Occipital lobe (tissue), 2 donors: ENCODE results near the gene HOXA1. TPM values are rescaled to one million over a fixed set of nuclear protein-coding genes. Genes with fewer than 3 reads are reported as not detected.

Source experiments
- DNase-seq: peaks from one replicate; lab custom pipeline; 2025; lab: John Stamatoyannopoulos, UW
- total RNA-seq: library from RNA; depleted of rRNA; stranded (reverse); fragments of >200 nt; gene quantifications from one replicate; pipeline ENCODE4 v1.2.3, GENCODE V29; 2014

HOXA1 gene
- total RNA-seq, 1 donor from 2014 or later: not detected

DNA sequence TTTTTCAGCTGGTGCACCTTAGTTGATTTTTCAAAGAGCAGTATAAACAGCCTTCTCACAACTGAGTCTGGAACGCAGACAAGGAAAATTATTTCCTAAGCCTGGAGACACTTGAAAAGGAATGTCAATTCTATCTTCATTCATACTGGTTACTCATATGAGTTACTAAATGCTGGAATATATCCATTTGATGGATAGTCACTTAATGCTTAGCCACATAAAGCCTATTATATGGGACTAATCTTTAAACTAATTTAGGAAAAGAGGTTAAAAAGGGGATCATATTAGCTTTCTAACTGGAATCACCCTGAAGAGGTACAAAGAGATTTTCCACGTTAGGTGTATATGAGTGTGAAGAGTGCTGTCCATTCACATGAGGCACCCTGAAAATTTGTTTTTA, 36.4 kb upstream of the HOXA1 start:
- no peak for DNase-seq

DNA sequence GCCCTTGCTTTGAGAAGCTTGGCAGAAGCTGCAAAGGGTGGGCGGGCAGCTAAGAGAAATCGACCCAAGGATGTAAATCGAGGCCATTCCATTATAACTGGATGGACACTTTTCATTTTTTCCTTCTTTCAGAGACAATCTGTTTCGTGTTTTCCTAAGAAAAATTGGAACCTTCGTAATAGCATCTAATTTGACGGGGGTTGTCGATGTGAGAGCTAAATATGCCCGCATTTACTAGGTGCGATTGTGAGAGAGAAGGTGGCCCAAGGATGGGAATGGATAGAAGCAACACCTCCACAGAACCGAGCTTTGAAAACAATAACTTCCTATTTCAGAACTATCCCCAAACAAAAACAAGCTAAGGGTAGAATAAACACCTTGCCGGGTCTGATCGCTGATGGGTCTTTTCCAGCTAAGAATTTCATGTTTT, 35.6 kb upstream of the HOXA1 start:
- no peak for DNase-seq

DNA sequence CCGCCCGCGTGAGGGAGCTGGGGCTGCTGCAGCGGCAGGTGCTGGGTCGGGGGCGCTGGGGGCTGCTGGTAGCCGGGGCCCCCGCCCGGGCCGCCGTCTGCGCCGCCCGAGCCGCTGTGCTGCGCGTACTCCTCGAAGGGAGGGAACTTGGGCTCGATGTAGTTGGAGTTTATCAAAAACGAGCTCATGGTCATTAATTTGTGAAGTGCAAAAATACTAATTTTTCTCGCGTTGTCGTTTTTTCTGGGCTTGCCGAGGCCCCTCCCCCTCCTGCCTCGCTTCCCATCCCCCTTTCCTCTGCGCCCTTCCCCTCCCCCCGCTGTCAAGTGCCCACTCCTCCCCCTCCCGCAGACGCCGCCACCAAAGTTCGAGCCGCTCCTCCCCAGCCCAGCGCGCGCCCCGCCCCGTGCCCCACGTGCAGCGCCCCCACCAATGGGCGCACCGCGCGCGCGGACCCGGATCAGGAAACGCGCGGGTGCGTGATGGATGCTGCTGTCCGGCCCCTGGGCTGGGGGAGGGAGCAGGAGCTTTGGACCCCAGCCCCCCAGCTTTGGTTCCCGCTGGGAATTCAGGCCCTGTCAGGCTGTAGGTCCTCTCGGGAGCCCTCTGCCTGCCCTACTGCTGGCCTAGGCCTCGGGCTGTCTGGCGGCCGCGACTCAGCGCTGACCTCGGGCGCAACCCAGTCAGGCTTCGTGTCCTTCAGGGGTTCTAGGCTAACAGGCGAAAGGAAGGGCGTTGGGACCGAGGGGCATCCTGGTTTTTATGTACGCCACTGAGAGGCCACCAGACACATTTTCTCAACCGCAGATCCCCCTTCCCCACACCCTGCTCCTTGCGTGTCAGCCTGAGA, 35.0 kb upstream of the HOXA1 start, which contains the start of gene HOXA4:
HOXA4 (minus strand) TSS at position 218 of the 850 bp plus-strand sequence; CDS start at position 194, 24 bp downstream.
- no peak for DNase-seq

DNA sequence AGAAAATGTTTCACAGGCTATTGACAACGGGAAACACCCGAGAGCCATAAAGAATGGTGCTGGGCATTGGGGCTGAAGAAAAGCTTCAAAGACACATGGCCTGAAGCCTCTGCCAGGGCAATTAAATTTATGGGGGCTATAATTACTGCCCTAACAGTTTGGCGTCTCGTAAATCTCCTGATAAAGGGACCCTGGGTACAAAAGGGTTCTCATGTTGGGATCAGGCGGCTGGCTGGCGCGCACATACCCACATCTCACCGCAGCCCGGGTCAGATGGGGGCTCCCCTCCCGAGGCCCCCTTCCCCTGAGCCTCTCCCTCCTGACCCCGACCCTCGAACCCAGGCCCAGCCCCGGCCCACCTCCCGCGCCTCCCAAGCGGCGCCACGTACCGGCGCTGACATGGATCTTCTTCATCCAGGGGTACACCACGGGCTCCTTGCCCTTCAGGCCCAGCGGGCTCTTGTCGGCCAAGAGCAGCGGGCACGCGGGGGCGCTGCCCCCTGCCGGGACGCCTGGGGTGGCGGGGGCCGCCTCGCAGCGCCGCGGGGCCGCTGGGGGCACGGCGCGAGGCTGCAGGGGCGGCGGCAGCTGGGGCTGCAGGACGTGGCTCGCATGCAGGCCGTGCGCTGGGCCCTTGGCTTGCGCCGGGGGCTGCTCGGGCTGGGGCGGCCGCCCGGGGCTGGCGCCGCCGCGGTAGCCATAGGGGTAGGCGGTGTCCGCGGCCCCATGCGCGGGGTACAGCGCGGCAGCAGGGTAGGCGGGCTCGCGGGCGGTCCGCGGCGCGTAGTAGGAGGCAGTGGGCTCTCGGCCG, 34.1 kb upstream of the HOXA1 start:
- DNase-seq: no peak

DNA sequence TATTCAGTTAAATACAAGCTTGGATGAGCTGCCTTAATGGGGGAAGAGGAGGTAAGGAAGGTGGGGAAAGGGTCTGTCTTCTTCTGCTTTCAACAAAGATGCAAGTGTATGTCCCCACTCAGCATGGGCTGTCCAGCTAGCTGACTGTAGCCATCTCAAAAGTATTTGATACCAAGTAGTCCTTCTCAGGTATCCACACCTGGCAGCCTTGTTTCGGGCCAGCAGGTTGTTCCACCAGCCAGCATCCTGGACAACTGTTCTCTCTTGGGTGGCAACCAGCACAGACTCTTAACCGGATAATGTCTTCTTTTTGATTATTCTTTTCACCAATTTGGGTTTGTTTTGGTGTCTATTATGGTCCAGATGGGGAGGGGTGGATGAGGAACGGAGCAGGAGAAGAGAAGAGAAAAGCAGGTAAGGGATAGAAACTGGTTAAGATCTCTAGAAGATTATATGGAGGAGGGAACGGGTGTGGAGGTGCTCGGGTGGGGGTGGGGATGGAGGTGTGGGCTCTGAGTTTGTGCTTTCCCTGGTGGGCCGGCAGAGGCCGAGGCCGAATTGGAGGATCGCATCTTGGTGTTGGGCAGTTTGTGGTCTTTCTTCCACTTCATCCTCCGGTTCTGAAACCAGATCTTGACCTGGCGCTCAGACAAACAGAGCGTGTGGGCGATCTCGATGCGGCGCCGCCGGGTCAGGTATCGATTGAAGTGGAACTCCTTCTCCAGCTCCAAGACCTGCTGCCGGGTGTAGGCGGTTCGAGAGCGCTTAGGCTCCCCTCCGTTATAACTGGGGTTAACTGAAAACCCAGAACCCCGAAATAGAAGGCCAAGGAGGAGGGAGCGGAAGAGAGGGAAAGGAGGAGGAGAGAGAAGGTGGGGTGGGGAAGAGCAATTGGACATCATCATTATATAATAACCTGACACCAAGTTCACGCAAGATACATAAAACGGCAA, 33.3 kb upstream of the HOXA1 start:
- no peak for DNase-seq

DNA sequence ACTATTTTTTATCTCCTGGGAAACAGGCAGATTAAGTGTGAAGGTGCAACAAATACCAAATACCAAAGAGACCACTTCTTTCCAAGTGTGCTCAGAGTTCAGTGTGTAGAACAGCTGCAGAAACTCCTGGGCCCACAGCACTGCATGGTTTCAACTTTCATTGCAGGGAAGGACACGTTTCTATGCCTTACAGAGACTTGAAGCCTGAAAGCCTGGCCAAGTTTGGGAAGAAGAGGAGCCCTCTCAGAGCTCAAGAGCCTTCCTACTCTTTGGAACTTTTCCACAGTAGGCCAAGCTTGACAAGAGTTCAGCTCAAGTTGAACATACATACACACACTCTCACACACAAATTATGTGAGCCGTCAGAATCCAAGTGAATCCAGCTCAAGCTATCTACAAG, 32.2 kb upstream of the HOXA1 start:
- no peak for DNase-seq

DNA sequence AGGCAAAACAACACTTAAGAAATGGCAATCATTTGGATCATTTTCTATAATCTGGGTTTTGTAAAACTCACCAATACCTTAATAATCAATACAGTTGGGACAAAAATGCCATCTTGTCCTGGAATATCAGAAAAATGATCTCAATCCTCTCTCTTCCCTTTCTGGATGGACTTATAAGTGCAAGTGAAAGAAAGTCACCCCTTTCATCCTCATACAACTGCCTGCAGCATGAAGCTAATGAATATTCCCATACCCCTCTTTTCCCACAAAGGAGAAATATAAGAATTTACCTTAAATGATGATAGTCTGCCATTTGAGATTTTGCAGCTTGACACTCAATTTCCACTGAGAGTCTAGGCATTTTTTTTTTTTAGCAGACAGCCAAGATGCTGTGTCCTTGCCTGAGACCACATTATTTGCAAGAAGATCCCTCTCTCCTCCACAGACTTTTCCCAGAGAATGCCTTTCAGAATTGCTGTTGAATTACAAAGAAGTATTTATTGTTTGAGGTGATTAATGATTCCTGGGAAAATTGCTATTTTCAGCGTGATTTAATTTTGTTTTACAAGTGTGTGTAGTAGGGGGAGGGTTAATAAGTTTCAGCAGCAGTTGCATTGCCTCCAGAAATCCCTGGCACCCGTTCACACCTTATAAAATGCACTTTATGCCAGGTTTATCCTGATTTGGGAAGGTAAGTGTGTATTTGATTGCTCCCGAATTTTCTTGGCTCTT, 31.0 kb upstream of the HOXA1 start:
- no peak for DNase-seq

DNA sequence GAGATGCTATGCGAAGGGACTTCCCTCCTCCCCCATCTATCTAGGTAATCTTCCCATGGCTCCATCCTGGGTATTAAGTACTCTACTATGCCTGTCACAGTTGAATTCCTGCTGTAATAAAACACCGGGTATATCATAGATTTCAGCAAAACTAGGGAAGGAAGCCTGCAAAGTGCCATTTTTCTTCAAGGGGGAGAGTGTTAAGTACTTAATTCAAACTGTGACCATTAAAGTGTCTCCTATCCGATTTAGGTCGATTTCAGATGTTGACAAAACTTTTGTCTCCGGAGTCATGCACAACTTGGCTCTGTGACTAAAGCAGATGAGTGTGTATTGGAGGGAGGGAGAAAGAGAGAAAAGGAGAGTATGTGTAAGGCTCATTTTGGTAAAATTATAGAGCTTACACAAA, 30.2 kb upstream of the HOXA1 start:
- no peak for DNase-seq

DNA sequence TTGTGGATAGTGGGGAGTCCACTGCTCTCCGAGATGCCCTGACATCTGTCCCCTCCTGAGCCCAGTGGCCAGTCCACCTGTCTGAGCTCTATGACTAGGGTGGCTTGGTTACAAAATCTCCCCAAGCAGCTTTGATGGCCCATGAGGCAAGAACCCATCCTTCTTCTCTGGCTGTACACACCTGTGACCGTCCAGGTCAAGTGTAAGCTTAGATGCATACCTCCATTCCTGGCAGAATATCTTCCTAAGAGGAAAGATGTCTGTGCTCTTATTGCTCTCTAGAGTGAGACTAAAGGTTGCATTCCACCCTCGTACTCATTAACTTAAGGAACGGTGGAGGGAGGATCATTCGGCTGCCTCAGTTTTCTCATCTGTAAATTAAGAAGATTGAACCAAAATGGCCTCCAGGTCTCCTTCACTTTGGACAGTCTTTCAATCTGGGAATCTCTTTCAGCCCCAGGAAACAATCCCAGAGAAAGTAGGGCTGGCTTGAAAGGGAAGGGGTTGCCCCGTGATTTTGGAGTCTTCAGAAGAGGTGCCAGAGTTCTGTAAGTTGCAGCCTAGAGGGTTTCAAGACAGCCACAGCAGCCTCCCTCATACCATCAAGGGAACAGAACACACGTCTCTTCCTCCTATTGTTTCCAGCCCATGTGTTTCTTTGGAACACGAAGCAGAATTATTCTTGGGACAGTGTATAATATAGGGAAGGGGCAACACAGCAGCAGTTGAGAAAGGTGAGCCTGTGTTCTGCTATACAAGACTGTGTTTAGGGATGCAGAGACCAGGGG, 29.3 kb upstream of the HOXA1 start:
- no peak for DNase-seq

DNA sequence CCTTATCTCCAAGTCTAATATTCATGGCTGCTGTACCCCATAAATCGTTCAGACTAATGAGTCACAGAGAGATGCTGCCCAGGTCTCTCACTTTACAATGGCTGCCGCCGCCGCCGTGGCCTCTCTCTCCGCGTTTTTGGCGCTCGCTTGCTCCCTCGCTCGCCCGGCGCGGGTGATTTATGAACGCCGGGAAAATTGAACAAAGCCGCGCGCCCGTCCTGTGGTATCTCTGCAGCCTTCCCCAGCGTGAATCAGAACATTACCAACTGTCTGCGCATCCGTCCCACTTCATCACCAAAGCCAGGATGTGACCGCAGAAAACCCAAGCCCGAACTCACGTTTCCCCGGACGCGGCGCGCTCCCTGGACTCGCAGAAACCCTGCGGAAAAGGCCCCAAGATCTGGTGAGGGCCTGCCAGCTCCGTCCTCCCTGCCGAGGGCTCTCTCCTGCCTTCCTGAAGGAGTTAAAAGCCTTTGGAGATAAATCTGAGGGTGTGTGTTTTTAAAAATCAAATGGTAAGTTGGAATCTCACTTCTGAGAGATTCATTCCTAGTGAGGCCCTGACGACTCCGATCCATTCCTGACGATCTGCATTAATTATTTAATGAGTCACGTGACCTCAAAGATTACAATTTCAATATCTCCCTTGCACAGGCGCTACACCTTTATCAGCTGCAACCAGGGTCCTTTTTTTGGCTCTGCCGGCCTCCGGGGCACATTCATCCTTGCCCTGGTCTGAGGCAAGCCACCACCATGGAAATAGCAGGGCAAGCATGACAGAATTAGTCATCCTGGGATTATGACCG, 28.5 kb upstream of the HOXA1 start:
- DNase-seq: no peak

DNA sequence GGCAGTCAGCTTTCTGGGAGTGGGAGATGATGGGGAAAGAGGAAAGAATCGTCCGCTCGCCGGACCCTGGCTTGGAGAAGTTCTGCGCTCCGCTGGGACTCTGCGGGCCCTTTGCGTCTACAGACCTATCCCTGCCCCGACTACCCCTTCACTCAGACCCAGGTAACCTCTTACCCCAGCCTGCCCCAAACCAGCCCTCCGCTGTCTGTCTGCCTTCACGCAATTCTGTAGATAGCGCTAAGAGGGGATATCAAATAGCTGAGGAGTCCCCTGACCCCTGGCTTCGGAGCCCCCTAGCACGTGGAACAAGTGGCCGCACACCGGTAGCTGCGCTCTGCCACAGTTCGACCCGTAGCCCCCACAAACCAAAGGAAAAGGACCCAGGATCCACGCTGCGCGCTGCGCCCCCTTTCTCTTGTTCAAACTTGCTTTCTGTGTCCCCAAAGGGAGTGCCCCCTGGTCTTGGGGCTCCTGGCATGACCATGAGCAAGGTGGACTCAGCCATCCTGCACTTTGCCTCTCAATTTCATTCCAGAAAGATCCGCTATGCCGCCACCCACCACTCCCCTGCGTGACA, 27.8 kb upstream of the HOXA1 start:
- no peak for DNase-seq

DNA sequence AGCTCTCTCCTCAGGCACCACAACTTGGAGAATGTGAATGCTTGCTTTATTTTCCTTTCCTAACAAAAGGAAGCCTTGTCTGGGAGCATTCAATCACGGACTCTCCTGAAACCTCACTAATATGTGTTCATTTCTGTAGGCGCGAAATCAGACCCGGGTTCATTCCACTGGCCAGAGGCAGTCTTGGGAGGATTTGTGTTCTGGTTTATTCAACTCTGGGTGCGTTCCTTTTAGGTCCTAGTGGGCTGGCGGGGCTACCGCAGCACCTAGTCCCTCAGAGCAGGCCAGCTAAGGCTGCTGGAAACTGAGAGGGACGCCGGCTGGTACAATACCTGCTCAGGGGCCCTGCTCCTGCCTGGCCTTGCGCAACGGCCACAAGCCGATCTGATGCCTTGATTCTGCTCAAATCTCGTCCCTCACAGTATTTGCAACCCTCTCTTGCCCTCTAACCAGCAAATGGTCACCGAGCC, 27.2 kb upstream of the HOXA1 start:
- no peak for DNase-seq

DNA sequence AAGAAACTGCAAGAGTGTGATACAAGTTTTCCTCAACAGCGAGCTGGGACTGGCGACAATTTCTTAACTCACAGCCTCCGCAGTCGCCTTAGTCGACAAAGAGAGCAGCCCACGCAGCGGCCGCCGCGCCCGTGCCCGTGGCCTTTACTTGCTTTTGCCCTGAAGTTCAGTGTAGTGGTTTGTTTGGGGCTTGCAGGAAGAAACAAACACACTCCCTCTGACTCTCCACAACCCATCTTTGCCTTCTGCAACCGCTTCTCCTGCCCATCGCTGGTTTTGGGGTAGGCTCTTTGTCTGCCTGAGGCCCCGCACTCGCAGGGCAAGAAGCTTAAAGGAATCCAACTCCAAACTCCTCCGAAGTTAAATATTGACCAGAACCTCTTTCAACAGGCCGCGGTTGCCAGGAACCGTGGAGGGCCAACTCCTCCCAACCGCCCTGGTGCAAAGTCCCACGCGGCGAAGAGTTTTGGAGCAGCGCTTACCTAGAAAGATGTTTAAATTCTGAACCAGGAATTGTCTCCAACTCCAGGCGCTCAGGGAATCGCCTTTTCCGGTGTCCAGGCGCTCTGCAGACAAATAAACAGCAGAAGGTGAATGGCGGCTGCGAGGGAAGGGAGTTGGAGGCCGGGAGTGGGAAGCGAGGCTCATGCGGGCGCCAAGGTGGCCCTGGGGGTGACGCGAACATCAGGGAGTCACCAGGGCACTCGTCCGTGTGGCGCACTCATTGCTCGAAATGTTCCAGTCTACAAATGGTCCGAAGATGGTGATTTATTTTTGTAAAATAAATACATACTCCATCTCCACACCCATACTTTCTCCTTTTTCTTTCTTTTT, 26.5 kb upstream of the HOXA1 start:
- DNase-seq: no peak

DNA sequence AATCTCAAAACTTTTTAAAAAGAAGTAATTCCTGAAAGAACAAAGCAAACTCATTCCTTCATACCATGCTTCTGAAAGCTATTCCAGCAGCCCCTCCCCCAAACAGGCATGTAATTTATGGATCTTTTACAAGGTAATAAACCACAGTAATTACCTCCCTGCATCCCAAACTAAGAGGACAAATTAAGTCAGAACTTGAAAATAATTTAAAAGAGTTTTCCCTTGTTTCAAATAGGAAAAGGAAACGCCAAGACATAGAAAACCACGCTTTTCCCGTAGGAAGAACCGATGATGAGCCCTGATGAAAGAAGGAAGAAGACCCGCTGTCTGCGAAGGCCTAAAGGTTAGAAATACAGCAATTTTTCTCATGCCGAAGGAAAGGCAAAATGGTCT, 25.9 kb upstream of the HOXA1 start:
- no peak for DNase-seq

DNA sequence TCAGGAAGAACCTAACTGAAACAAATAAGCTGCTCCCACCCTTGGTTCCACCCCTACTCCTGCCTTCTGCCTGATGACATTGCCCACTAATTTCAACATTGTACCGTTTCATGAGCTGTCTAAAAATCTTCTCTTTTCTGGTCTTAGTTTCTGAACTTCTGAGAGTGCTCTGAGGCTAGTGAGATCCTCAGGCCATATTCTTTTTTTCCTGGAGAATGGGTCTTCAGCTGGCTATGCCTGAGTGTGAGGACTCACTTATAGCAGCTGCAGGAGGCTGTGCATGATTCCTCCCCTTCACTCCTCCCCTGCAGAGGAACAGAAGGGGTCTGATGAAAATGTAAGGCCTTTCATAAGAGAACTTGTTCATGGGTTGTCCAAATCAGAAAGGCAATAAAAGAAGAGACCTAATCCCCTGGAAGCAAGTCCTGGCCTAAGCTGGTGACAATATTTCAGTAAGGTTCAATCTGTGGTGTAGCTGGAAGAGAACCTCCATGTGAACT, 23.7 kb upstream of the HOXA1 start:
- DNase-seq: no peak

DNA sequence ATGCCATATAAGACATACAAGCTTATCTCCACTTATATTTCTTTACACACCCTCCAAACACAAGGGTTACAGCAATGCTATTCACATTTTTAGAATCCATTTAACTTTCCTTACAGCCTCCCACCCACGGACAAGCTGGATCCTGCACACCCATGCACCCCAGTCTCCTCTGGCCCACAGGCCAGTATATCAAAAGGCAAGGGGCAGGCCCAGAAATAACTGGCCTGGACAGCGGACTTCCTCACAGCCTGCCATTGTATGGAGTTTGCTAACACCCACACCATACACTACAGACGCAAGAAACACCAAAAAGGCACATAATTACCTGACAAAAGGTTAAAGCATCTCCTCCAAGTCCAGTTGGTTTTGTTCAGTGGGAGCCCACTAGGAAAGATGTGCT, 22.8 kb upstream of the HOXA1 start:
- DNase-seq: no peak

DNA sequence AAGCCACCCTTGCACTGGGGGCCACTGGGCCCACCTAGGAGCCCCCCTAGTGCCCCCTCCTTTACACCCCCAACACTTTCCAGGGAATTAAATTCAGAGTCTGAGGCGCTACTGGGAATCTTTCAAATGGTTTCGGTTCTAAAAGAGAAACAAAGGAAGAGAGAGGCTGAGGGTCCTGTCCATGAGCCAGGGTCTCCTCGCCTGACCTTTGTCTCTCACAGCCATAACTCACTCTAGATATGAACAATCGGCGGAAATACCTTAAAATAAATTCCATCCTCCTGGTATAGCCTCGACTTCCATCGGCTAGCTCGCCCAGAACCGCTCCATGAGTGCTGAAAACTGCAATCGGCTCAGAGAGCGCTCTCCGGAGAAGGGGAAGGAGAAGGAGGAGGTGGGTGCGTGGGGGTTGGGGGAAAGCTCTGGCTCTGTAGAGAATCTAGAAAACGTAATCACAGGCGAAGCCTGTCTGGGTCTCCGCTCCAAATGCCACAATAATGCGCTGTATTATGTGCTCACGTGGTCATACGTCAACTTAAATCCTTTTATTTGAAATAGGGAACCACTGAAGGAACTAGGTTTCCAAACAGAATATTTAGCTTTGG, 22.2 kb upstream of the HOXA1 start:
- no peak for DNase-seq
